DND-41 (cell line): ENCODE measurements around the gene LRRC59.
A peak's percentile ranks its signal among the peaks of the same experiment; 100 is the strongest.

Experiments used
- ATAC-seq: fragments of 200-7000 bp; cut with Tn5 transposase; 3 replicates; pipeline ENCODE4 v1.9.1; 2021; ENCODE audit warnings: low read depth; ENCODE audit not compliant: insufficient read depth
- DNase-seq: peaks from one replicate; pipeline ENCODE4 v3.0.0-alpha.2; 2020
- H2AFZ ChIP-seq: 2 replicates; pipeline ENCODE4 v1.6.0; 2012; ENCODE audit warnings: low read depth, low read length
- H3K27ac ChIP-seq: 2 replicates; pipeline ENCODE4 v1.5.1; 2012; ENCODE audit warnings: low read length, inconsistent platforms
- H3K27me3 ChIP-seq: fragments of 200-600 bp; sonication (generic); 2 replicates; pipeline ENCODE4 v1.6.0; 2012; ENCODE audit warnings: low read length, mild to moderate bottlenecking, inconsistent platforms; ENCODE audit not compliant: insufficient read depth, poor library complexity
- H3K36me3 ChIP-seq: 2 replicates; pipeline ENCODE4 v1.5.1; 2012; ENCODE audit warnings: low read length, inconsistent platforms; ENCODE audit not compliant: insufficient read depth
- H3K4me1 ChIP-seq: 2 replicates; pipeline ENCODE4 v1.5.1; 2012; ENCODE audit warnings: mild to moderate bottlenecking, low read length; ENCODE audit not compliant: insufficient read depth
- H3K4me2 ChIP-seq: 2 replicates; pipeline ENCODE4 v1.6.0; 2012; ENCODE audit warnings: mild to moderate bottlenecking, moderate library complexity, low read length, inconsistent platforms; ENCODE audit not compliant: insufficient read depth
- H3K4me3 ChIP-seq, 2 experiments: fragments of 200-600 bp in 1 of 2; shearing (Covaris generic) in 1 of 2; 2 replicates each; pipeline ENCODE4 v1.5.1; 2012 to 2016; ENCODE audit warnings: inconsistent platforms in 2 of 2, low read length in 2 of 2, mild to moderate bottlenecking in 2 of 2, low read depth in 1 of 2, moderate library complexity in 1 of 2
- H3K79me2 ChIP-seq: 2 replicates; pipeline ENCODE4 v1.6.0; 2012; ENCODE audit warnings: low read length, inconsistent platforms; ENCODE audit not compliant: insufficient read depth
- H3K9ac ChIP-seq: 2 replicates; pipeline ENCODE4 v1.6.0; 2012; ENCODE audit warnings: low read depth, mild to moderate bottlenecking, inconsistent platforms, low read length, moderate library complexity
- H3K9me3 ChIP-seq: 2 replicates; pipeline ENCODE4 v1.5.1; 2012; ENCODE audit warnings: low read length, moderate library complexity, mild to moderate bottlenecking, inconsistent platforms; ENCODE audit not compliant: insufficient read depth, severe bottlenecking
- H4K20me1 ChIP-seq: 2 replicates; pipeline ENCODE4 v1.6.0; 2012; ENCODE audit warnings: low read length; ENCODE audit not compliant: insufficient read depth
- EZH2 ChIP-seq: IDR thresholded peaks from 3 replicates; pipeline ENCODE4 v1.6.1; 2012; ENCODE audit warnings: borderline replicate concordance, low read depth, mild to moderate bottlenecking, moderate library complexity, low read length, inconsistent platforms; ENCODE audit not compliant: severe bottlenecking
- TF ChIP-seq, protein P1 (sequence below): IDR thresholded peaks from 2 replicates; pipeline ENCODE4 v1.5.1; 2012; ENCODE audit warnings: borderline replicate concordance, low read length, moderate library complexity, mild to moderate bottlenecking; ENCODE audit not compliant: poor library complexity, severe bottlenecking; ENCODE audit errors: extremely low read depth

The LRRC59 gene

DNA sequence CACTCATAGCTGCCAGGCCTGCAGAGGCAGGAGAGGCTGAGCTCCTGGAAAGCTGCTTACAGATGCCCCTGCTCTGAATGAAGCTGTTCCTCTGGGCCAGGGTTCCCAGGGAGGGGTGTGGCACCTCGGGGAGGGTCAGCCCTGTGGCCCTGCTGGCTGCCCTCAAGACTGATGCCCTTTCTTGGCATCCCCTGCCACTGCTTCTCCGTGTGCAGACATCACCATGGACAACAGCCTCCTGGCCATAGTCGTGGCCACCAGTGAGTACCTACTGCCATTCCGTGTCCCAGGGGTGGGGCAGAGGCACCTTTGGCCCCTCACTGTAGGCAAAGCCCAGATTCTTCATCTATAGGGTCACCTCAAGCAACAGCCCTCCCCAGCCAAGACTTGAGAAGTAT, 33.3 kb downstream of the LRRC59 start:
- TF ChIP-seq, protein P1, sequence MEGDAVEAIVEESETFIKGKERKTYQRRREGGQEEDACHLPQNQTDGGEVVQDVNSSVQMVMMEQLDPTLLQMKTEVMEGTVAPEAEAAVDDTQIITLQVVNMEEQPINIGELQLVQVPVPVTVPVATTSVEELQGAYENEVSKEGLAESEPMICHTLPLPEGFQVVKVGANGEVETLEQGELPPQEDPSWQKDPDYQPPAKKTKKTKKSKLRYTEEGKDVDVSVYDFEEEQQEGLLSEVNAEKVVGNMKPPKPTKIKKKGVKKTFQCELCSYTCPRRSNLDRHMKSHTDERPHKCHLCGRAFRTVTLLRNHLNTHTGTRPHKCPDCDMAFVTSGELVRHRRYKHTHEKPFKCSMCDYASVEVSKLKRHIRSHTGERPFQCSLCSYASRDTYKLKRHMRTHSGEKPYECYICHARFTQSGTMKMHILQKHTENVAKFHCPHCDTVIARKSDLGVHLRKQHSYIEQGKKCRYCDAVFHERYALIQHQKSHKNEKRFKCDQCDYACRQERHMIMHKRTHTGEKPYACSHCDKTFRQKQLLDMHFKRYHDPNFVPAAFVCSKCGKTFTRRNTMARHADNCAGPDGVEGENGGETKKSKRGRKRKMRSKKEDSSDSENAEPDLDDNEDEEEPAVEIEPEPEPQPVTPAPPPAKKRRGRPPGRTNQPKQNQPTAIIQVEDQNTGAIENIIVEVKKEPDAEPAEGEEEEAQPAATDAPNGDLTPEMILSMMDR, result no peak
- TF ChIP-seq EZH2, result no peak
- no peaks in the 10 kb centered on the region for H3K79me2 ChIP-seq
- H3K27ac ChIP-seq, result no peak overlapping the region
- no peak overlapping the region for H3K9ac ChIP-seq
- no peaks in the 10 kb centered on the region for H3K9me3 ChIP-seq
- DNase-seq, result no peak
- peaks cover 65% of the 10 kb centered on the region for H3K36me3 ChIP-seq
- no peaks in the 10 kb centered on the region for H3K27me3 ChIP-seq
- H3K4me1 ChIP-seq, result no peaks in the 10 kb centered on the region
- no peak overlapping the region for H2AFZ ChIP-seq
- H4K20me1 ChIP-seq, result peaks cover 36% of the 10 kb centered on the region
- H3K4me3 ChIP-seq, result no peak overlapping the region
- ATAC-seq, result no peak
- no peak overlapping the region for H3K4me2 ChIP-seq

DNA sequence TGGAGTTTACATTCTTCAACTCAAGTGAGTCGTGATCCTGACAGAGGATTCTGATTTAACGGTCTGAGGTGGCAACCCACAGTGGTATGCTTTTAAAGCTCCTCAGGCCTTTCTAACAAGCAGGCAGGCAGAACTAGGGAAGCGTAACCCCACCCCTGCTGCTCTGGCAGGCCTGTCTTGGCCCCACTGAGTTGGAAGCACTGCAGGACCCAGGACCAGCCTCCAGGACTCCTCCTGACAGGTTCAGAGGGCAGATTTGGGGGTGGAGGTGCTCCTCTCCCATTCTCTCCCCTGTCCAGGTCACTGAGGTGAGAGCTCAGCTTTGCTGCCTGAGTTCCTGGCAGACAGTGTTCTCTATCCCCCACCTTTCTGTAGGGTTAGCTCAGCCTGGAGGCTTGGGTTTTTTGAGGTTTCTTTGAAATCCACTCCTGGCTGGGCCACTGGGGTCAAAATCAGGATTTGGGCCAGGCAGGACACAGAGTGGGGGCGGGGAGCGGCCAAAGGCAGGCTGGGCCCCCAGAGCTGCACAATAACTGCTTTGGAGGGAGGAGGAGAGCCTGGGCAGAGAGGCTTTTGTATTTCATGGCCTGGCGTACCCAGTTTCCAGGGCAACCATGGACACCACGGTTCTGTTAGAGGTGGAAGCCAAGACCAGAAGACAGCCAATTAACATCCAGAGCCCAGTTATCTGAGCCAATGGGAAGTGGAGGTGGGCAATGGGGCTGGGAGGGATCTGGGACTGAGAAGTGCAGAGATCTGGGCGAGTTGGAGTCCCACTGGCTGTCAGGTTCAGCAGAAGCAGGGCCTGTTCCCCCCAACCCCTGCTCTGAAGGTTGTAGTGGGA, 33.9 kb downstream of the LRRC59 start:
- TF ChIP-seq, protein P1, result no peak
- no peak for TF ChIP-seq EZH2
- ATAC-seq, result no peak
- no peak for DNase-seq
- no peaks in the 10 kb centered on the region for H3K9me3 ChIP-seq
- no peaks in the 10 kb centered on the region for H3K4me1 ChIP-seq
- no peak overlapping the region for H3K27ac ChIP-seq
- H3K36me3 ChIP-seq, result peaks cover 65% of the 10 kb centered on the region
- H3K9ac ChIP-seq, result no peak overlapping the region
- peaks cover 36% of the 10 kb centered on the region for H4K20me1 ChIP-seq
- no peaks in the 10 kb centered on the region for H3K27me3 ChIP-seq
- H3K4me2 ChIP-seq, result no peak overlapping the region
- H3K4me3 ChIP-seq, result no peak overlapping the region
- H2AFZ ChIP-seq, result no peak overlapping the region
- no peaks in the 10 kb centered on the region for H3K79me2 ChIP-seq

DNA sequence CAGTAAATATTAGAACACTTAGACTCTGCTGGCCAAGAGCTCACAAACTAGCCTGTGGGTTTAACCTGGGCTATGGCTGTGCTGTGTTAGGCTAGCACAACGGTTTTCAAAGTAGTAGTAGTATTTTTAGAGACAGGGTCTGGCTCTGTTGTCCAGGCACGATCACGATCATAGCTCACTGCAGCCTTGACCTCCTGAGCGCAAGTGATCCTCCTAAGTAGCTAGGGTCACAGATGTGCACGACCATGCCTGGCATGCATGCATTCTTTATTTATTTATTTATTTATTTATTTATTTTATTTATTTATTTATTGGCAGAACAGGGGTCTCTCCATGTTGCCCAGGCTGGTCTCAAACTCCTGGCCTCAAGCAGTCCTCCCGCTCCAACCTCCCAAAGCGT, 34.7 kb downstream of the LRRC59 start:
- Histone ChIP-seq H3K27me3 (no peaks in the 10 kb centered on the region), H4K20me1 (peaks cover 31% of the 10 kb centered on the region), H3K36me3 (peaks cover 65% of the 10 kb centered on the region), H3K4me1 (no peaks in the 10 kb centered on the region), H3K27ac (peak overlapping the region; percentile 12; the same call in 1 of the 2 replicates), H3K4me3 (no peak overlapping the region), H3K9me3 (no peaks in the 10 kb centered on the region), H3K9ac (no peak overlapping the region), H3K79me2 (no peaks in the 10 kb centered on the region), H3K4me2 (no peak overlapping the region), H2AFZ (no peak overlapping the region)
- DNase-seq, result no peak
- TF ChIP-seq, protein P1, result no peak
- no peak for TF ChIP-seq EZH2
- no peak for ATAC-seq
